ENCODE measurements around the gene MYH1. TPM values are rescaled to one million over a fixed set of nuclear protein-coding genes. Genes with fewer than 3 reads are reported as not detected.

Gene MYH1
- polyA plus RNA-seq, 1 donor (not counting 4 experiments of a cell fraction or from before 2014, with no cell fraction given): not detected

DNA sequence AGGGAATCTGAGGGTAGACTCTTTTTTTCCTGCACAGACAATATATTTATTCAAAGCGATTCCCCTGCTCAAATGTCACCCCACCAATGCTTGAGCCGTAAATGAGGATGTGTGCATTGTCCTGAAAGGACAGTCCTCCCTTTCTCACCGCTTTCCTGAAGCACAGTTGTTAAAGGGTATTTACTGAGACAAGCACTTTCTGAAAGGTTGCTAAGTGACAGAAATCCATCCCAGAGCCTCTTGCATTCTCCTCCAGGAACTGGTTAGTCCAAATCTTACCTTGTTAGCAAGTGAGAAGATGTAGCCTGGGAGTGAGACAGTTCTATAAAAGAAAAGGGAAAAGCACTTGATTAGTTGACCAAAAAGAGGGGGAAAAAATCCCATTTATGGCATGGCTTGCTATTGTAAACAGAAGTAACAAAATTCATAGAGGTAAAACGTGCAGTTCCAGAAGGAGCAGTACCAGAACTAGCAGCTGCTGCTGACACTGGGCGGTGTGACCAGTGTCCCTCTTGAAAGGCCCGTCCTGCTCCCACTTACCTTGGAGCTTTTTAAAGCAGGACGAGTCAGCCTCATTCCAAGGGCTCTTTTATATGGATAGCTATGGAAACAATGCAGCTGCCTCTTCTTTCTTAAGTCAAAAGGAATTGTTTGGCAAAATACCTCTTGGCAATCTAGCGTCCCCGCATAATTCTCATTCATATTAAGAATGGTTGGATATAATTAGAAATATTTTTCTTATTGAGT, 30.9 kb upstream of the MYH1 start, which contains the start of gene MYH2:
TSS of gene MYH2 (minus strand) at position 563 of the 747 bp plus-strand sequence. CDS start 1,738 bp downstream, outside the sequence.
- FAIRE-seq (no peak), DNase-seq (ENCODE audit: low read depth, low spot score) (no peak)
- dilution Hi-C loops (cut with MboI; ENCODE audit: extremely low pct_ligation_motif_present, low sequenced_read_pairs): no loop called here
- H4K20me1 ChIP-seq (ENCODE audit: control insufficient read depth, extremely low read depth, insufficient read depth, low read length): no peaks in the 10 kb centered on the region
- no peak for TF ChIP-seq CTCF (optimal IDR thresholded peaks at IDR 0.05 in 1 of 3, IDR thresholded peaks at IDR 0.05 in 1 of 3, conservative IDR thresholded peaks at IDR 0.05 in 1 of 3; ENCODE audit: extremely low read depth in 1 of 3, insufficient read depth in 2 of 3, low read length in 3 of 3)
- no peak for TF ChIP-seq EZH2 (IDR thresholded peaks at IDR 0.05; ENCODE audit: low read length)
- H3K4me3 ChIP-seq (ENCODE audit: control insufficient read depth in 2 of 3, extremely low read depth in 1 of 3, insufficient read depth in 2 of 3, low read depth in 1 of 3, low read length in 3 of 3): no peak within 1 kb of the TSS
- no peak within 1 kb of the TSS for H3K9ac ChIP-seq (ENCODE audit: control insufficient read depth, extremely low read depth, insufficient read depth, low read length)
- no peaks in the 10 kb centered on the region for H3K36me3 ChIP-seq (ENCODE audit: control insufficient read depth in 2 of 2, extremely low read depth in 1 of 2, insufficient read depth in 2 of 2, low read length in 2 of 2)
- no peaks in the 10 kb centered on the region for H3K79me2 ChIP-seq (ENCODE audit: control insufficient read depth, insufficient read depth, low read length)
- H3K27me3 ChIP-seq (ENCODE audit: control insufficient read depth, extremely low read depth, insufficient read depth, low read length): no peaks in the 10 kb centered on the region
- H3K27ac ChIP-seq (ENCODE audit: control insufficient read depth, insufficient read depth, low read length): no peak within 1 kb of the TSS
- H3K9me3 ChIP-seq (ENCODE audit: control insufficient read depth, low read depth, low read length): no peaks in the 10 kb centered on the region
- H2AFZ ChIP-seq (ENCODE audit: control insufficient read depth, low read length): no peak within 1 kb of the TSS
- H3K4me2 ChIP-seq (ENCODE audit: control insufficient read depth, extremely low read depth, insufficient read depth, low read depth, low read length): no peak within 1 kb of the TSS
- no peaks in the 10 kb centered on the region for H3K4me1 ChIP-seq (ENCODE audit: control insufficient read depth, extremely low read depth, insufficient read depth, low read length)
- no peaks in the 10 kb centered on the region for H3K9me1 ChIP-seq (ENCODE audit: control insufficient read depth, extremely low read depth, insufficient read depth, low read length)

DNA sequence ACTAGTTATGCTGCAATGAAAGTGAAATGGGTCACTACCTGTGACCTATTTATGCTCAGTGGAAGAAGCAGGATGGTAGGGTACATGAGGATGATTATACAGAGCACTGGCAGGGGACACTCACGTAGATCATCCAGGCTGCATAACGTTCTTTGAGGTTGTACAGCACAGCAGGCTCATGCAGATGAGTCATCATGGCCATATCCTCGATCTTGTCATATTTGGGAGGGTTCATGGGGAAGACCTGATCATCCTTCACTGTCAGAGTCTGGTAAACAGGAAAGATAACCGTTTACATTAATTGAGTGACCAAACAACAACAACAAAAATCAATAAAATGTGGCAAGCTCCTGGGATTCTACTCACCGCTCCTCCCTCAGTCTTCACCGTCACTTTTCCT, 29.0 kb upstream of the MYH1 start:
- no peaks in the 10 kb centered on the region for H3K4me1 ChIP-seq (ENCODE audit: control insufficient read depth, extremely low read depth, insufficient read depth, low read length)
- H3K36me3 ChIP-seq (ENCODE audit: control insufficient read depth in 2 of 2, extremely low read depth in 1 of 2, insufficient read depth in 2 of 2, low read length in 2 of 2): no peaks in the 10 kb centered on the region
- no peak overlapping the region for H3K27ac ChIP-seq (ENCODE audit: control insufficient read depth, insufficient read depth, low read length)
- H3K9me1 ChIP-seq (ENCODE audit: control insufficient read depth, extremely low read depth, insufficient read depth, low read length): no peaks in the 10 kb centered on the region
- no peaks in the 10 kb centered on the region for H4K20me1 ChIP-seq (ENCODE audit: control insufficient read depth, extremely low read depth, insufficient read depth, low read length)
- no peak overlapping the region for H3K4me2 ChIP-seq (ENCODE audit: control insufficient read depth, extremely low read depth, insufficient read depth, low read depth, low read length)
- H3K9ac ChIP-seq (ENCODE audit: control insufficient read depth, extremely low read depth, insufficient read depth, low read length): no peak overlapping the region
- no peaks in the 10 kb centered on the region for H3K9me3 ChIP-seq (ENCODE audit: control insufficient read depth, low read depth, low read length)
- TF ChIP-seq CTCF (optimal IDR thresholded peaks at IDR 0.05 in 1 of 3, IDR thresholded peaks at IDR 0.05 in 1 of 3, conservative IDR thresholded peaks at IDR 0.05 in 1 of 3; ENCODE audit: extremely low read depth in 1 of 3, insufficient read depth in 2 of 3, low read length in 3 of 3): no peak
- no peak for TF ChIP-seq EZH2 (IDR thresholded peaks at IDR 0.05; ENCODE audit: low read length)
- dilution Hi-C loops (cut with MboI; ENCODE audit: extremely low pct_ligation_motif_present, low sequenced_read_pairs): no loop called here
- no peak overlapping the region for H3K4me3 ChIP-seq (ENCODE audit: control insufficient read depth in 2 of 3, extremely low read depth in 1 of 3, insufficient read depth in 2 of 3, low read depth in 1 of 3, low read length in 3 of 3)
- no peaks in the 10 kb centered on the region for H3K27me3 ChIP-seq (ENCODE audit: control insufficient read depth, extremely low read depth, insufficient read depth, low read length)
- FAIRE-seq (peak; percentile 36), DNase-seq (ENCODE audit: low read depth, low spot score) (no peak)
- H2AFZ ChIP-seq (ENCODE audit: control insufficient read depth, low read length): no peak overlapping the region
- no peaks in the 10 kb centered on the region for H3K79me2 ChIP-seq (ENCODE audit: control insufficient read depth, insufficient read depth, low read length)
